ENCODE measurements around the gene ZNF160.

DNA sequence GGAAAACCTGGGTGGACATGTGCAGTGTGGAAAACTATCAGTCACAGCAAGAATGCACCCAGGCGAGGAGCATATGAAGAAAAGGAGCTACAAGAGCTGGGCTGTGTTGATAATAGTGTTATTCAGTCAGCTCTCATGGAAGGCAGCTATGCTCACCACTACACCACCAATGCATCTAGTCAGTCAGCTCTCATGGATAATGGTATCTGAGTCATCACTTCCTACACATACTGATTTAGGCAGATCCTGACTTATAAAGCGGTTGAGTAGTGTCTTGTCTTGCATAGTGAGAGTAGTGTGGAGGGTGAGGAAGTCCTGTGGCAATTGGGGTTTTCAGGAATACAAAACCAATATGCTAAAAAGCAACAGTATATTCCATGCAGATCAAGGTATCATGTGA is 9.1 kb upstream of the ZNF160 start:
- TF ChIP-seq CTCF (IDR thresholded peaks at IDR 0.05; ENCODE audit: poor library complexity) (no peak), EZH2phosphoT487 (IDR thresholded peaks at IDR 0.05; ENCODE audit: low read depth, severe bottlenecking, unreplicated experiment) (no peak), EZH2 (IDR thresholded peaks at IDR 0.05; ENCODE audit: borderline replicate concordance) (no peak)
